ENCODE data around the gene RIN2. TPM values are rescaled to one million over a fixed set of nuclear protein-coding genes. Genes with fewer than 3 reads are reported as not detected.

The RIN2 gene
- total and polyA plus RNA-seq, 2 of the 4 experiments (the other 2 are of a cell fraction): 16.1 to 72.2 TPM

DNA sequence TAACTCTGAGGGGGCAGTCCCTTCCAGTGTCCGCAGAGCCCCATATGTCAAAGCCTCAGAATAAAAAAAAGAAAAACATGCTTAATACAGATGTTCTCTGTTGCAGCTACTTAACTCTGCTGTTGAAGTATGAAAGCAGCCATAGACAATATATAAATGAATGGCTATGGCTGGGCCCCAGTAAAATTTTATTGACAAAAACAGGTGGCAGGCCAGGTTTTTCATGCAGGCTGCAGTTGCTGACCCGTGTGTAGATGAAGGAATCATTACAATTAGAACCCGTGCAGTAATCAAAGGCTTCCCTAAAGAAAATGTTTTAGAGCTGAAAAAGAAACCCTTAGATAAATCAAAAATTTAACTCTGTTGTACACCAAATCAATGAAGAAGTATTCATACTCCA, 13.0 kb upstream of the RIN2 start:
- peaks cover 3% of the 10 kb centered on the region for H3K9me3 ChIP-seq (ENCODE audit: control insufficient read depth, insufficient read depth, low read length)
- H3K18ac ChIP-seq (ENCODE audit: low read depth, low read length): no peak overlapping the region
- no TSS peak for BruUV-seq (replicated peaks)
- POLR2A ChIA-PET (ENCODE audit: unreplicated experiment): no interaction called here
- no peak for DNase-seq
- H3K9ac ChIP-seq (ENCODE audit: low read depth, low read length): no peak overlapping the region
- no peak overlapping the region for H3K14ac ChIP-seq (replicated peaks; ENCODE audit: low read depth, low read length)
- dilution Hi-C loops (cut with HindIII; ENCODE audit: low sequenced_read_pairs, unreplicated experiment): no loop called here
- no peak overlapping the region for H3K23ac ChIP-seq (ENCODE audit: low read depth, low read length)
- no peaks in the 10 kb centered on the region for H3K36me3 ChIP-seq (ENCODE audit: control insufficient read depth, insufficient read depth, low read length)
- H3K79me1 ChIP-seq (ENCODE audit: low read depth in 1 of 2, low read length in 2 of 2): no peaks in the 10 kb centered on the region
- intact Hi-C loops (cut with micrococcal nuclease): no loop called here
- H3K9me1 ChIP-seq (ENCODE audit: insufficient read depth, low read length): no peaks in the 10 kb centered on the region
- in situ Hi-C loops (cut with MboI; ENCODE audit: low sequenced_read_pairs): no loop called here
- no peak for ATAC-seq (ENCODE audit: low read depth)
- TF ChIP-seq, protein P1, sequence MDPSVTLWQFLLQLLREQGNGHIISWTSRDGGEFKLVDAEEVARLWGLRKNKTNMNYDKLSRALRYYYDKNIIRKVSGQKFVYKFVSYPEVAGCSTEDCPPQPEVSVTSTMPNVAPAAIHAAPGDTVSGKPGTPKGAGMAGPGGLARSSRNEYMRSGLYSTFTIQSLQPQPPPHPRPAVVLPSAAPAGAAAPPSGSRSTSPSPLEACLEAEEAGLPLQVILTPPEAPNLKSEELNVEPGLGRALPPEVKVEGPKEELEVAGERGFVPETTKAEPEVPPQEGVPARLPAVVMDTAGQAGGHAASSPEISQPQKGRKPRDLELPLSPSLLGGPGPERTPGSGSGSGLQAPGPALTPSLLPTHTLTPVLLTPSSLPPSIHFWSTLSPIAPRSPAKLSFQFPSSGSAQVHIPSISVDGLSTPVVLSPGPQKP (IDR thresholded peaks at IDR 0.05; ENCODE audit: borderline replicate concordance, low read depth, low read length): no peak
- TF ChIP-seq, protein P2, sequence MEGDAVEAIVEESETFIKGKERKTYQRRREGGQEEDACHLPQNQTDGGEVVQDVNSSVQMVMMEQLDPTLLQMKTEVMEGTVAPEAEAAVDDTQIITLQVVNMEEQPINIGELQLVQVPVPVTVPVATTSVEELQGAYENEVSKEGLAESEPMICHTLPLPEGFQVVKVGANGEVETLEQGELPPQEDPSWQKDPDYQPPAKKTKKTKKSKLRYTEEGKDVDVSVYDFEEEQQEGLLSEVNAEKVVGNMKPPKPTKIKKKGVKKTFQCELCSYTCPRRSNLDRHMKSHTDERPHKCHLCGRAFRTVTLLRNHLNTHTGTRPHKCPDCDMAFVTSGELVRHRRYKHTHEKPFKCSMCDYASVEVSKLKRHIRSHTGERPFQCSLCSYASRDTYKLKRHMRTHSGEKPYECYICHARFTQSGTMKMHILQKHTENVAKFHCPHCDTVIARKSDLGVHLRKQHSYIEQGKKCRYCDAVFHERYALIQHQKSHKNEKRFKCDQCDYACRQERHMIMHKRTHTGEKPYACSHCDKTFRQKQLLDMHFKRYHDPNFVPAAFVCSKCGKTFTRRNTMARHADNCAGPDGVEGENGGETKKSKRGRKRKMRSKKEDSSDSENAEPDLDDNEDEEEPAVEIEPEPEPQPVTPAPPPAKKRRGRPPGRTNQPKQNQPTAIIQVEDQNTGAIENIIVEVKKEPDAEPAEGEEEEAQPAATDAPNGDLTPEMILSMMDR (conservative IDR thresholded peaks at IDR 0.05; ENCODE audit: low read depth, low read length): no peak
- TF ChIP-seq RAD21 (IDR thresholded peaks at IDR 0.05; ENCODE audit: low read length): no peak
- TF ChIP-seq MAZ (IDR thresholded peaks at IDR 0.05; ENCODE audit: borderline replicate concordance, low read depth, low read length): no peak
- TF ChIP-seq BHLHE40 (IDR thresholded peaks at IDR 0.05; ENCODE audit: low read depth, low read length): no peak
- WGBS, 2 experiments (ENCODE audit: extremely low coverage in 2 of 2, insufficient read length in 1 of 2): no CpG with 5 or more reads among the region's 3 CpGs
- H2BK20ac ChIP-seq (ENCODE audit: low read depth, low read length): no peak overlapping the region
- no peak overlapping the region for H4K8ac ChIP-seq (ENCODE audit: low read depth in 2 of 2, low read length in 2 of 2)
- no peak overlapping the region for H2AFZ ChIP-seq (replicated peaks; ENCODE audit: low read length, poor library complexity)
- no peak overlapping the region for H2BK120ac ChIP-seq (ENCODE audit: low read depth, low read length)
- H3K56ac ChIP-seq (ENCODE audit: extremely low read depth, insufficient read depth, low read length): no peak overlapping the region
- H4K20me1 ChIP-seq (ENCODE audit: insufficient read depth, low read length): no peaks in the 10 kb centered on the region
- no peak overlapping the region for H3K4me3 ChIP-seq (ENCODE audit: insufficient read depth, low read depth, low read length)
- no peak overlapping the region for H3K27ac ChIP-seq (ENCODE audit: insufficient read depth, low read length)
- H3K27me3 ChIP-seq (ENCODE audit: control insufficient read depth, insufficient read depth, low read length): peaks cover 15% of the 10 kb centered on the region
- H2BK5ac ChIP-seq (ENCODE audit: low read depth, low read length, poor library complexity, severe bottlenecking): no peak overlapping the region
- no peak overlapping the region for H3K4me2 ChIP-seq (ENCODE audit: low read depth, low read length)
- no peak overlapping the region for H4K5ac ChIP-seq (ENCODE audit: low read depth, low read length)
- H3K4me1 ChIP-seq (ENCODE audit: control insufficient read depth, insufficient read depth, low read length): no peaks in the 10 kb centered on the region
- no peak overlapping the region for H3K4ac ChIP-seq (ENCODE audit: low read depth, low read length)
- H2AK9ac ChIP-seq (replicated peaks; ENCODE audit: low read depth, low read length, poor library complexity): no peak overlapping the region
- H2BK15ac ChIP-seq (ENCODE audit: low read depth, low read length): no peak overlapping the region
- no peak overlapping the region for H4K91ac ChIP-seq (ENCODE audit: insufficient read depth, low read depth, low read length)
- no peak overlapping the region for H2AK5ac ChIP-seq (ENCODE audit: low read depth, low read length)
- CTCF ChIA-PET: interaction anchor here (1.0 kb wide), 1 partner anchor 45 kb away, joined by 3 read pairs; no protein-coding TSS in a partner anchor

Measured in IMR-90 (cell line).